H1 (cell line): ENCODE measurements around the gene CIT. TPM values are rescaled to one million over a fixed set of nuclear protein-coding genes. Genes with fewer than 3 reads are reported as not detected.

Experiments
- CTCF ChIA-PET: fragments of 300-600 bp; sonication (Branson Sonifier 250); formaldehyde crosslinking; loops from one replicate; lab custom pipeline; 2021; ENCODE audit not compliant: partially characterized antibody; lab: Charles Lee
- POLR2A ChIA-PET: fragments of 300-600 bp; sonication (Branson Sonifier 250); formaldehyde crosslinking; loops from one replicate; lab custom pipeline; 2021; ENCODE audit warnings: inconsistent platforms; ENCODE audit not compliant: partially characterized antibody; lab: Charles Lee
- DNase-seq, 2 experiments: peaks; one replicate each; pipeline versions ENCODE4 v3.0.0 to v3.0.0-alpha.2; 2010 to 2022; ENCODE audit warnings: low spot score in 2 of 2, low read depth in 1 of 2, mixed read lengths in 1 of 2
- FAIRE-seq: peaks from 2 replicates; lab custom pipeline; 2011; peaks lifted over from hg19 to GRCh38; lab: Jason Lieb, UNC
- H2AFZ ChIP-seq: 2 replicates; pipeline ENCODE4 v1.8.1; 2012; ENCODE audit warnings: low read length, inconsistent platforms
- H2AK5ac ChIP-seq: 2 replicates; pipeline ENCODE4 v1.6.1; 2013; ENCODE audit warnings: low read depth, low read length
- H2BK120ac ChIP-seq: replicated peaks from 2 replicates; pipeline ENCODE3; 2013; ENCODE audit warnings: low read depth, low read length, inconsistent platforms
- H2BK12ac ChIP-seq: 2 replicates; pipeline ENCODE4 v1.6.1; 2013; ENCODE audit warnings: low read depth, low read length
- H2BK15ac ChIP-seq: 2 replicates; pipeline ENCODE4 v1.6.1; 2013; ENCODE audit warnings: low read length
- H2BK20ac ChIP-seq: 2 replicates; pipeline ENCODE4 v1.6.1; 2013; ENCODE audit warnings: low read length
- H2BK5ac ChIP-seq: 2 replicates; pipeline ENCODE4 v1.6.1; 2013; ENCODE audit warnings: low read depth, low read length
- H3K14ac ChIP-seq: 2 replicates; pipeline ENCODE4 v1.6.1; 2013; ENCODE audit warnings: inconsistent platforms; ENCODE audit not compliant: insufficient read length
- H3K18ac ChIP-seq: 2 replicates; pipeline ENCODE4 v1.6.1; 2013; ENCODE audit warnings: low read length; ENCODE audit errors: extremely low read depth
- H3K23ac ChIP-seq: 2 replicates; pipeline ENCODE4 v1.6.1; 2013; ENCODE audit warnings: inconsistent platforms; ENCODE audit not compliant: insufficient read length
- H3K23me2 ChIP-seq: 2 replicates; pipeline ENCODE4 v1.6.1; 2013; ENCODE audit warnings: low read depth, low read length
- H3K27ac ChIP-seq: 2 replicates; pipeline ENCODE4 v1.6.1; 2011; ENCODE audit warnings: low read depth, low read length, inconsistent platforms
- H3K27me3 ChIP-seq, 4 experiments: replicated peaks in 1 of 4; 1 replicate in 1 of 4; 2 replicates in 3 of 4; pipeline versions ENCODE4 v1.6.1 to v1.8.1; 2011 to 2013; ENCODE audit warnings: low read length in 3 of 4, mild to moderate bottlenecking in 3 of 4, inconsistent platforms in 2 of 4, mixed read lengths in 2 of 4, moderate library complexity in 1 of 4; ENCODE audit not compliant: control insufficient read depth in 3 of 4, insufficient read depth in 3 of 4; ENCODE audit errors: extremely low read depth in 1 of 4
- H3K36me3 ChIP-seq, 4 experiments: 2 replicates each; pipeline versions ENCODE4 v1.6.1 to v1.8.1; 2011 to 2013; ENCODE audit warnings: mild to moderate bottlenecking in 4 of 4, low read length in 3 of 4, moderate library complexity in 2 of 4, control low read depth in 1 of 4, inconsistent platforms in 1 of 4; ENCODE audit not compliant: insufficient read depth in 4 of 4, control insufficient read depth in 2 of 4
- H3K4ac ChIP-seq: replicated peaks from 2 replicates; pipeline ENCODE3; 2013; ENCODE audit warnings: low read length, low read depth, mixed read lengths, inconsistent platforms; ENCODE audit not compliant: insufficient read length
- H3K4me1 ChIP-seq, 4 experiments: replicated peaks in 1 of 4; 1 replicate in 1 of 4; 2 replicates in 3 of 4; pipeline versions ENCODE4 v1.6.1 to v1.8.1; 2011 to 2013; ENCODE audit warnings: low read length in 3 of 4, inconsistent platforms in 2 of 4, mixed read lengths in 1 of 4; ENCODE audit not compliant: insufficient read depth in 4 of 4, control insufficient read depth in 3 of 4
- H3K4me2 ChIP-seq, 2 experiments: 2 replicates each; pipeline versions ENCODE4 v1.6.1 to v1.8.1; 2011 to 2013; ENCODE audit warnings: low read depth in 2 of 2, low read length in 2 of 2, control low read depth in 1 of 2, inconsistent platforms in 1 of 2, mild to moderate bottlenecking in 1 of 2; ENCODE audit not compliant: insufficient read depth in 1 of 2
- H3K4me3 ChIP-seq, 4 experiments: fragments of 200-600, 300-600 bp in 1 of 4; sonication (generic), shearing (Covaris generic), sonication (Bioruptor Twin) in 1 of 4; 2 replicates each; pipeline versions ENCODE4 v1.5.1 to v1.8.1; 2011 to 2016; ENCODE audit warnings: low read length in 4 of 4, low read depth in 3 of 4, control low read depth in 2 of 4, inconsistent platforms in 2 of 4, mild to moderate bottlenecking in 2 of 4, mixed read lengths in 1 of 4, moderate library complexity in 1 of 4; ENCODE audit not compliant: insufficient read depth in 2 of 4; ENCODE audit errors: extremely low read depth in 1 of 4
- H3K56ac ChIP-seq: replicated peaks from 2 replicates; pipeline ENCODE3; 2013; ENCODE audit warnings: low read depth, mild to moderate bottlenecking, mixed read lengths, low read length, inconsistent platforms; ENCODE audit not compliant: insufficient read length
- H3K79me1 ChIP-seq: 2 replicates; pipeline ENCODE4 v1.6.1; 2013; ENCODE audit warnings: low read depth, low read length, control low read depth
- H3K79me2 ChIP-seq, 2 experiments: 2 replicates each; pipeline versions ENCODE4 v1.6.1 to v1.8.1; 2012 to 2013; ENCODE audit warnings: low read length in 2 of 2, mild to moderate bottlenecking in 2 of 2, inconsistent platforms in 1 of 2; ENCODE audit not compliant: insufficient read depth in 2 of 2, control insufficient read depth in 1 of 2
- H3K9ac ChIP-seq, 4 experiments: replicated peaks in 1 of 4; 1 replicate in 1 of 4; 2 replicates in 3 of 4; pipeline versions ENCODE4 v1.6.1 to v1.8.1; 2011 to 2013; ENCODE audit warnings: low read depth in 3 of 4, low read length in 3 of 4, control low read depth in 2 of 4, mild to moderate bottlenecking in 2 of 4, moderate library complexity in 2 of 4, inconsistent platforms in 1 of 4; ENCODE audit errors: extremely low read depth in 1 of 4
- H3K9me3 ChIP-seq, 2 experiments: 2 replicates each; pipeline versions ENCODE4 v1.6.1 to v1.8.1; 2012 to 2013; ENCODE audit warnings: mild to moderate bottlenecking in 2 of 2, moderate library complexity in 2 of 2, control low read depth in 1 of 2, inconsistent platforms in 1 of 2, low read depth in 1 of 2, low read length in 1 of 2, mixed read lengths in 1 of 2; ENCODE audit not compliant: insufficient read depth in 2 of 2
- H4K20me1 ChIP-seq, 2 experiments: replicated peaks in 1 of 2; 2 replicates each; pipeline versions ENCODE3 to v1.8.1; 2011 to 2013; ENCODE audit warnings: inconsistent platforms in 2 of 2, low read length in 2 of 2, mild to moderate bottlenecking in 1 of 2; ENCODE audit not compliant: insufficient read depth in 2 of 2, control insufficient read depth in 1 of 2
- H4K5ac ChIP-seq: 2 replicates; pipeline ENCODE4 v1.6.1; 2013; ENCODE audit warnings: low read length, low read depth, mixed read lengths, inconsistent platforms; ENCODE audit not compliant: insufficient read length
- H4K8ac ChIP-seq: 2 replicates; pipeline ENCODE4 v1.8.0; 2013; ENCODE audit warnings: mild to moderate bottlenecking, moderate library complexity, low read length, inconsistent platforms; ENCODE audit not compliant: insufficient read depth; ENCODE audit errors: extremely low read depth
- H4K91ac ChIP-seq: replicated peaks from 2 replicates; pipeline ENCODE3; 2013; ENCODE audit warnings: low read length, mixed read lengths, inconsistent platforms; ENCODE audit not compliant: insufficient read length
- ATF2 ChIP-seq: IDR thresholded peaks from 2 replicates; pipeline ENCODE4 v1.6.1; 2012; ENCODE audit warnings: low read length, inconsistent platforms
- GTF2F1 ChIP-seq: IDR thresholded peaks from 2 replicates; pipeline ENCODE4 v1.6.1; 2012; ENCODE audit warnings: low read depth, low read length, improper control_type of control experiment, borderline replicate concordance
- RAD21 ChIP-seq, 2 experiments: IDR thresholded peaks in 1 of 2; conservative IDR thresholded peaks in 1 of 2; 2 replicates each; pipeline ENCODE4 v1.6.1; 2011; ENCODE audit warnings: low read depth in 2 of 2, low read length in 2 of 2, improper control_type of control experiment in 1 of 2, inconsistent platforms in 1 of 2, mild to moderate bottlenecking in 1 of 2, moderate library complexity in 1 of 2
- YY1 ChIP-seq: IDR thresholded peaks from 2 replicates; pipeline ENCODE4 v1.6.1; 2011; ENCODE audit warnings: low read depth, mild to moderate bottlenecking, low read length
- WGBS, 2 experiments: shearing (Covaris generic) in 1 of 2; methylation state at CpG; one replicate each; pipeline versions ENCODE4 v1.1.6 to v1.1.7; 2013 to 2015; ENCODE audit warnings: low lambda C conversion rate in 2 of 2, mixed read lengths in 2 of 2, inconsistent platforms in 1 of 2, low coverage in 1 of 2, missing lambda C conversion rate in 1 of 2; ENCODE audit not compliant: insufficient replicate concordance in 2 of 2, insufficient coverage in 1 of 2, insufficient read length in 1 of 2; ENCODE audit errors: extremely low coverage in 1 of 2, missing lambda C conversion rate in 1 of 2; 5-methylcytosine and 5-hydroxymethylcytosine counted together
- polyA plus RNA-seq, 7 experiments: library from polyadenylated mRNA; depleted of rRNA in 3 of 7; stranded (reverse) in 5 of 7; unstranded in 2 of 7; fragments of >200 nt in 5 of 7; fragments of 200-250 nt in 2 of 7; gene quantifications; 1 replicate in 5 of 7; 2 replicates in 1 of 7; 4 replicates in 1 of 7; pipeline versions ENCODE4 v1.2.1 to v1.2.3, GENCODE V29; 2011 to 2013; ENCODE audit warnings: missing spikeins in 2 of 7, mixed read lengths in 2 of 7
- total RNA-seq: library from RNA; stranded (reverse); fragmentation: NEBNext Ultra II Directional; extraction: Animal tissue kit (Norgen Biotek cat#: 25700); gene quantifications from 2 replicates; pipeline ENCODE4 v1.2.1, GENCODE V29; 2021

Gene CIT
- total and polyA plus RNA-seq, 2 of the 8 experiments (the other 6 are each of a cell fraction or from before 2014, with no cell fraction given), result 17.1 to 60.9 TPM

- H2BK20ac ChIP-seq, result no peak overlapping the region
- no peaks in the 10 kb centered on the region for H4K20me1 ChIP-seq
- H3K14ac ChIP-seq, result no peak overlapping the region
- H4K8ac ChIP-seq, result no peak overlapping the region
- H2BK15ac ChIP-seq, result no peak overlapping the region
- peaks cover 0 to 29% (median 7%) of the 10 kb centered on the region in 4 experiments; a peak in 5 of 8 replicates for H3K36me3 ChIP-seq
- ChIA-PET CTCF (no interaction called here), POLR2A (interaction anchor here (1.2 kb wide), 1 partner anchor 78 kb away, joined by 4 read pairs; no protein-coding TSS in a partner anchor)
- no peak overlapping the region for H3K4me2 ChIP-seq
- no peak for FAIRE-seq
- no peak overlapping the region for H2BK12ac ChIP-seq
- H3K79me1 ChIP-seq, result no peaks in the 10 kb centered on the region
- no peak overlapping the region for H3K9ac ChIP-seq
- no peaks in the 10 kb centered on the region for H3K79me2 ChIP-seq
- no peak overlapping the region for H3K56ac ChIP-seq
- no peak overlapping the region for H3K23ac ChIP-seq
- H2AFZ ChIP-seq, result no peak overlapping the region
- TF ChIP-seq RAD21 (IDR thresholded peaks at IDR 0.05 in 1 of 2, conservative IDR thresholded peaks at IDR 0.05 in 1 of 2; ENCODE audit: low read depth in 2 of 2, low read length in 2 of 2), result no peak
- no peak for TF ChIP-seq ATF2
- no peak for TF ChIP-seq YY1
- TF ChIP-seq GTF2F1, result no peak
- no peak overlapping the region for H3K4ac ChIP-seq
- WGBS, 2 experiments, result 95% methylated on average over 4 of the region's 4 CpGs; no CpG with 5 or more reads in 1 of the 2 experiments
- no peak overlapping the region for H4K91ac ChIP-seq
- no peak overlapping the region for H3K18ac ChIP-seq
- no peak overlapping the region for H3K27ac ChIP-seq
- no peaks in the 10 kb centered on the region for H3K4me1 ChIP-seq
- H2AK5ac ChIP-seq, result no peak overlapping the region
- H3K27me3 ChIP-seq, result no peaks in the 10 kb centered on the region
- H3K9me3 ChIP-seq, result no peaks in the 10 kb centered on the region
- H3K23me2 ChIP-seq, result no peaks in the 10 kb centered on the region
- no peak overlapping the region for H3K4me3 ChIP-seq
- no peak overlapping the region for H4K5ac ChIP-seq
- no peak for DNase-seq
- H2BK120ac ChIP-seq, result no peak overlapping the region
- H2BK5ac ChIP-seq, result no peak overlapping the region
Observed at GRCh38 chr12:119725523-119725922, 151.6 kb downstream of the CIT start.
